CD4-positive, alpha-beta T cell treated with Interleukin-15 for 4 hours (primary cell): ENCODE measurements around the gene TBC1D9.
"Not testable (repeated sequence)": the region's sequence is repeated elsewhere in the genome, so short reads cannot be mapped to it uniquely, and the experiment has no call there.

Experiments
- DNase-seq: peaks from one replicate; pipeline ENCODE4 v3.0.0-alpha.2; 2020; ENCODE audit warnings: low spot score

Gene TBC1D9

DNA sequence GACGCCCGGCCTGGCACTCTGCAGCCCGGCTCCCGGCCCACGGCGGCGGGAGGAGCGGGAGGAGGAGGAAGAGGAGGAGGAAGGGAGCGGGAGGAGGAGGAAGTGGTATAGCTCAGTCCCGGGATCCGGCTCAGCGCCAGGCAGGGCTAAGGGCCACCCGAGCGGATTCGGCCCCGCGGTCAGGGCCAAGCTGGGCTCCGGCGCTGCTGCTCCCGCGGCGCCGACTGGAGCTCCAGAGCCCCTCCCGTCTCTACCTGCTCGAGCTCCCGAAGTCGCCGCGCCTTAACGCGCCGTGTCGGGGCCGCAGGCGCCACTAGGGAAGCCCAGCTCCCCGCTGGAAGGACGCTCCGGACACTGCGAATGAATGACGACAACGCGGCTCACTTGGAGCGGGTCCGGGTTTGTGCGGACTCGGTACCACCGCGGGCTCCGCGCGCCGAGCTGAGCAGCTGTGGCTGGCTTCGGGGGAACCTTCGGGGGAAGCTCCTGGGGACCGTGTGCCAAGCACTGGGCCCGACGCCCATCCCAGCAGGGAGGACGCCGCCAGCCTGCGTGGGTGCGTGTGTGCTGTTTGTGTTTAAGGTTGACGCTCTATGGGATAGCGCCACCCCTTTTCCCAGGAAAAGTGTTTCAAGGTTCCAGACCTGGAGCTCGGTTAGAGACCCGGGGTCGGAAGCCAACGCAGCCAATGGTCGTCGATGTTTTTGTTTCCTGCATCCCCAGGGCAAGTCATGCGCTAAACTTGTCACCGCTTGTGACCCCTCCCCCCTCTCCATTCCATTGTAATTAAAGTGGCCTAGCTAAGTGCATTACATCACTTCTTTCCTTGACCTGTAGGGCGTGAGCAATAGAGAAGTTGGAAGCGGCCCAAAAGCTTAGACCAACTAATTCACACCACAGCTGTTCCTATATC is at the start of gene TBC1D9:
TBC1D9 (minus strand) TSS at position 67 of the 913 bp plus-strand sequence. CDS start 340 bp downstream, outside the sequence.
- peak; percentile 10 for DNase-seq

DNA sequence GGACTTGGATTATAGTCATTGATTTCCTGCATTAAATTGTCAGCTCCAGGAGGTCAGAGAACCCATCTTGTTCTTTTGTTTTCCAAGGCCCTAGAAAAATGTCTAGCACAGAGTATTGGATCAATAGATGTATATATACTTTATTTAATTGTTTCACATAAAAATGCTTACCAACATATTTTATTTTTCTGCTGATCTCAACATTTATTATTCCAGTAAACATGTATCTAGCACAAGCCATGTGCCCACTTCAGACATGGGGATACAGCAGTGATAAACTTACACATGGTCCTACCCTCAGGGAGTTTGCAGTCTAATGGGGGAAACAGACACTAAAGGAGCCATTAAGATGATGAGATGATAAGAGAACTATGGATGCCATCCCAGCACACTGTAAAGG is 49.1 kb upstream of the TBC1D9 start:
- DNase-seq, result no peak

DNA sequence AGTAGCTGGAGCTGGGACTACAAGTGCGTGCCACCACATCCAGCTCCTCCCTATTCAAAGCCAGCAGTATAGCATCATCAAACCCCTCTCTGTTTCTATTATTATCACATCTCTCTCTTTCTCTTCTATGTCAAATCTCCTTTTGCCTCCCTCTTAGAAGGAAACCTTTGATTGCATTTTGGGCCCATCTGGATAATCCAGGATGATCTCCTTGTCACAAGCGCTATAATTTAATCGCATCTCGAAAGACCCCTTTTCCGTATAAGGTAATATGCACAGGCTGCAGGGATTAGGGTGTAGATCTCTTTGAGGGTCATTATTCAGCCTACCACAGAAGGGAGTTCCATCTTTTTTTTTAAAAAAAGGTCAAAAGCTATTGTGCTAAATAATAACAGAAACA is 46.4 kb upstream of the TBC1D9 start:
- DNase-seq, result no peak

DNA sequence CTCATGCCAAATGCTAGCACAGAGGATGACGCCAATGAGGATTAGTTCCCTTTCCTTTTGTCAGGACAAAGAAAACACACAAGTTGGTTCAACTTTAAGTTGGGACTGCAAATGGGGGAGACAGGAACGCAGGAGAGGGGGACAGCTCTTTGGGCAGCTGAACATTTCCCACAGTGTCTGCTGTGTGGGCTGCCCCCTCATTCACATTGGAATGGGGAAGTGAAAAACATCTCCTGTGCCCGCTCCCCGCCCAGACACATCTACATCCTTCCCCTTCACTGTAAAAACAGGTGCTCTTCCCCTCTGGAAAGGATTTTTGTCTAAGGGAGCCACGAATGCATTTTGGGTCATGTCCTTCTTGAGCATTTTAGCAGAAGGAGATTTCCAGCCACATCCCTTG is 44.5 kb upstream of the TBC1D9 start:
- no peak for DNase-seq

DNA sequence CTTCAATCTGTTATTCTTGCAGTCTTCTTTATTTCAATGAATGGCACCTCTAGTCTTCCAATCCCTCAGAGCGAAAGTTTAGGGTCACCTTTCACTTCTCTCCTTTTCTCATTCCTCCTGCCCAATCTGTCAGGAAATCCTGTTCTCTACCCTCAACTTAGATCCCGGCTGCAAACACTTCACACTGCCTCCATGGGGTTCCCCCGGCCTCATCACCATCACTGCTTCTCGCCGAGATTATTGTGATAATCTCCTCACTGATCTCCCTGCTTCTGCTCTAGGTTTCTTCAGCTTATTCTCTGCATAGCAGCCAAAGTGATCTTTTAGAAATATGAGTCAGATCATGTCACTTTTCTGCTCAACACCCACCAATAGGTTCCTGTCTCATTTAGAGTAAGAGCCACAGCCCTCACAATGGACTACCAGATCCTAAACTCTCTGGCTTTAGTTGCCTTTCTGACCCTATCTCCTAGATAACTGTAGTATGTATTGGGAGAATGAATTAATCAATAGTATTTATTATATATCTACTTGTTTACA is 43.6 kb upstream of the TBC1D9 start:
- no peak for DNase-seq

DNA sequence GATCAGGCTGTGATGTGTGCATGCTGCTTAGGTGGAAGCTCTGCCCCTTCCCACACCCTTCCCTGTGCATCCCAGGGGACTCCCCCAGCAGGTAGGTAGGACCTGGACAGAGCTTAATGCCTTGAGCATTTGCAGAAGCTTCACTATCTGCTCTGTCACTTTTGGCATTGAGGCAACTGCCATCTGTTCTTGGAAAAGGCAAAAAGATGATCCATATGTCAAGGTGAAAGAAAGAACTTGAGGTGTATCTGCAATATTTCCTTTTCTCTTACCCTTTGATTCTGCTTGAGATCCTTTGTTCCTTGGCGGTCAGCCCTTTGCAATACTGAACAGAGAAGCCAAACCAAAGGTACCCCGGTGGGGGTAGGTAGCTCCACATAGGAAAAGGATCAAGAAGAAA is 37.1 kb upstream of the TBC1D9 start:
- DNase-seq, result no peak

DNA sequence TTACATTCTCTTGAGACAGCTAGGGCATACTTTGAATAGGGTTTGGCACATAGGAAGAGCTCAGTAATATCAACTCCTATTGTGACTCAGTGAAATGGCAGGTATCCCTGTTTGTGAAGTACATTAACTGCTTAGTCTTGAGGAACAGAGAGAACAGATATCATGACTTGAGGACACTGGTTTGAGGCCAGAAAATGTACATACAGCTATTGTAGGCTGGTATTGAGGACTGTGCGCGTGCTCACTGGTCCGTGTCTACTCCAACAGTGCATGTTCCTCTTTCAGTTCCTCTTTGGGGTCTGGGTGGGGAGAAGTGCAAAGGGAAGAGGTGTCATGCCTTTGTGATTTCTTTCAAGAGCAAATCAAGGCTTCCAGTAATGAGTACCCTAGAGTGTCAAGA is 34.6 kb upstream of the TBC1D9 start:
- no peak for DNase-seq

DNA sequence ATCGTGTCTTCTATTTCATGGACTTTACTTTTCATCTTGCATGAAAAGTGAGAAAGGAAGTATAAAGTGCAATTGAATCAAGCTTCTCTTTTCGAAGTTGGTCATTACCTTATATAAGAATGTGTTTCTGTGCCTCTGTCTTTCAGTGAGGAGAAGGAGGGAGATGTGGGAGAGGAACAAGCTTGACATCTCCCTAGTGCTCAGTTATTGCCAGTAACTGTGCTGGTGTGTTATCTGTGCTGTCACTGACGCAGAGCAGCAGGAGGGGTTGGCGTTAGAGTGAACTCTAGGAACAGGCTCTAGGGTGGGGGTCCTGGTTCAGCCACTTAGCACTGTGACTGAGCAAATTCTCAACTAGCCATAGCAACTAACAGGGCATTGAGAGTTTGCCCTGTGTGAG is 34.0 kb upstream of the TBC1D9 start:
- no peak for DNase-seq

DNA sequence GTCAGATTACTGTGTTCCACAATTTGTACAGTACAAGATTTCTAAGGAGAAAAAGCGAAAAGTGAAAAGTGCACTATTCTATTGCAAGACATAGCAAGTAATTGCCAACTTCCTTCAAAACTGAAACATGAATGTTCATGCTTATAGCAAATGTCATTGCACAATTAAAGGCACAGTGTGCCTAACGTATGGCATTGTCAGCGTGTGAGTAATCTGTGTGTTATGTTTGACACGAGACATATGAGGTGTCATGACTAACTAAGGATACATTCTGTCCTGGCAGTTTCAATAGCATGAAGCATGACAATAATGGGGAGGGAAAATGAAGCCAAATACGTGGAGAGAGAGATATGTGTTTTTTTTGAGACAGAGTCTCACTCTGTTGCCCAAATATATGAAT is 33.6 kb upstream of the TBC1D9 start:
- DNase-seq, result no peak

DNA sequence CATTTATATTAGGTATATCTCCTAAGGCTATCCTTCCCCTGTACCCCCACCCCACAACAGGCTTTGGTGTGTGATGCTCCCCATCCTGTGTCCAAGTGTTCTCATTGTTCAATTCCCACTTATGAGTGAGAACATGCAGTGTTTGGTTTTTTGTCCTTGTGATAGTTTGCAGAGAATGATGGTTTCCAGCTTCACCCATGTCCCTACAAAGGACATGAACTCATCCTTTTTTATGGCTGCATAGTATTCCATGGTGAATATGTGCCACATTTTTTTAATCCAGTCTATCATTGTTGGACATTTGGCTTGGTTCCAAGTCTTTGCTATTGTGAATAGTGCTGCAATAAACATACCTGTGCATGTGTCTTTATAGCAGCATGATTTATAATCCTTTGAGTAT is 26.6 kb upstream of the TBC1D9 start:
- DNase-seq, result not testable (repeated sequence)

DNA sequence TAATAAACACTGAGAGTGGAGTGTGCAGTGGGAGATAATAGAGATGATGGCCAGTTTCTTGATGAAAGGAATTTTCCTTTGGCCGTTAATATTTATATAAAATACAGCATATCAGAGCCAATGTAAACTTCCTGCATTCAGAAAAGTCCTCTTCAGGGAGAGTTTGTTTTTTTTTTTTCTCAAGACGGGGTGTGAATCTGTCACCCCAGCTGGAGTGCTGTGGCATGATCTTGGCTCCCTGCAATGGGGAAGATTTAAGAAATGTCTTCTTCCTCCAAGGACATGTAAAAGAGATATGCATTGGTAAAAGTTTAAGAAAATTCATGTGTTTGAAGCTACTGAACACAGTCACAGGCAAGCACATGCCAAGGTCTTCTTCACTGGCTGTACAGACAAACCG is 25.4 kb upstream of the TBC1D9 start:
- no peak for DNase-seq

DNA sequence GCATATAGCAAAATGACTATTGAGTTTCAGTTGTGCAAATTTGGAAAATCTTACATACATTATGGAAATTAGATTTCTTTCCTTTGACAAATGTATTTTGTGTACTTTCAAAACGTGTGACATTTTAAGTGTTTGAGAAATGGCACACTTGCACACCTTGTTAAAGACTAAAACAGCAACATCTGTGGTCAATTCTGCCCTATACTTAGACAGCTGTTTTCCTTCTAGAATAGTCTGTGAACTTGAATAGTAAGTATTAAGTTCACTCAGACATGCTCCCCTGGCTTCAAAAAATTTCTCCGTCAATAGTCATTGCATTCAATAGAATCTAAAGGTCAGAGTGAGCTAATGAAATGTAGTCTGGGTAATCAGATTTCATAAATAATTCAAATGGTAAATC is 21.7 kb upstream of the TBC1D9 start:
- DNase-seq, result no peak

DNA sequence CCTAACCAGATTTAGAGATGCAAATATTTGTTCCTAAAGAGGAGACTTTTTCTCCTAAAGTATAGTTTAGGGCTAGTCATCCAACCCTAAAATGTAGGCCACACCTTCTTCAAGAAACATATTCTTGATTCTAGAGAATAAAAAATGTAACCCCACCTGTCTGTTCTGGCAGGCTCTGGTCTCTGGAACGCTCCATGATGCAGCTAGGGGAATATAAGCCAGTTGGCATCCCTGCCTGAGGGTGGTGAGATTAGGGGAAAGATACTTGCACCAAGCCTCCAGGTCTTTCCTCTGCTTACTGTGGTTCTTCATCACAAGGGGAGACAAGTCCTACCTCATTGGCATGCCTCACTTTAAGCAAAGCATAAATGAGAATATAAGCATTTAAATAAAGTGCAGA is 21.2 kb upstream of the TBC1D9 start:
- no peak for DNase-seq

DNA sequence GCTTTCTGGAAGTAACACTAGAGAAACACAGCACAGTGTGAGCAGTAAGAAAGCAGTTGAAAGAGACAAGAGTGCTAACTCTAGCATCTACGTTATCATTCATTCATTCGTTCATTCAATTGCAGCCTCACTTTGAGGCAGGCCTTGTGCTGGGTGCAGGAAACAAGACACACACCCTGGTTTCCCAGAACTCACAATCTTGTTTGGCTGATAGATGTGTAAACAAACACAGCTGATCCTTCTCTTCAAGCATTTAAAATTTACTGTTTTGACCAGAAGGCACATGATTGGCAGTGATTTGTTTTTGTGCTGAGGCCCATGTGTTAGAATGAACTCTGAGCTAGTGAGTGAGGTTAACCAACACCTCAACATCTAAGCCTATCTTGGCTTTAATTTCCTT is 20.4 kb upstream of the TBC1D9 start:
- no peak for DNase-seq

DNA sequence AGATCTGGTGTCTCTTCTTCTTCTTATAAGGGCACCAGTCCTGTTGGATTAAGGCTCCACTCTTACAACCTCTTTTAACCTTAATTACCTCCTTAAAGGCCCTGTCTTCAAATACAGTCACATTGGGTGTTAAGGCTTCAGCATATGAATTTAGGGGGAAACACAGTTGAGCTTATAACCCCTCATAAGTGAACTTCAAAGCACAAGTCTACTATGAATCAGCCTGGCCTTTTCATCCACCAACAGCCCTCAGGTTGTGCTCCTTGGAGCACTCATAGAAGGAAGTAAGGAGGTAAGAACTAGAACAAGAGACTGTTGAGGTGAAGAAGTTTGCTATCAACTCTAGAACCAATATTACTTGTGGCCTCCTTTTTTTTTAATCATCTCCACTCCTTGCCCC is 18.8 kb upstream of the TBC1D9 start:
- no peak for DNase-seq

DNA sequence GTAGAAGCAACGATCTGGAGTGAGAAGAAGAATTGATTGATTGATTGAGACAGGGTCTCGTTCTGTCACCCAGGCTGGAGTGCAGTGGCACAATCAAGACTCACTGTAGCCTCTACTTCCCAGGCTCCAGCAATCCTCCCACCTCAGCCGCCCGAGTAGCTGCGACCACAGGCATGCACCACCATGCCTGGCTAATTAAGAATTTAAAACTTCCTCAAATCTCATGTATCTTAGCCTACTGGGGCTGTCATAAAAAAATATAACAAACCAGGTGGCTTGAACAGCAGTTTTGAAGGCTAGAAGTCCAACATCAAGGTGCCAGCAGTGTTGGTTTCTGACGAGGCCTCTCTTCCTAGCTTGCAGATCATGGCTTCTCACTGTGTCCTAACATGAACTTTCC is 18.3 kb upstream of the TBC1D9 start:
- no peak for DNase-seq

DNA sequence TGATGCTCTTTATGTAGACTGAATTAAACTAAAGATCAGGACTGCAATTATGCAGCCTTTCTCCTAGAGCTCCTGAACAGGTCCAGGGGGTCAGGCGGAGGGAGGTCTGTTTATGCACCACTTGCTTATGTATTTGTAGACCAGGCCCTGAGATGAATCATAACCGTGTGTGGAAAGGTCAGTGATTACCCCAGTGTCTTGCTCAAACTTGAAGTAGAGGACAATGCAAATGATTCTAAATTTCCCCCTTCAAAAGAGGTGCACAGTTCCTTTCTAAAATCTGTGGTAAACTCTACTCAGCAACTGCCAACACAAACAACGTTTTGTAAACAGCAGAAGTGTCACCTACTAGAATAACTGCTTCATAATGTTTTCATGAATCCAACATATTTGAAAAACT is 13.0 kb upstream of the TBC1D9 start:
- DNase-seq, result no peak

DNA sequence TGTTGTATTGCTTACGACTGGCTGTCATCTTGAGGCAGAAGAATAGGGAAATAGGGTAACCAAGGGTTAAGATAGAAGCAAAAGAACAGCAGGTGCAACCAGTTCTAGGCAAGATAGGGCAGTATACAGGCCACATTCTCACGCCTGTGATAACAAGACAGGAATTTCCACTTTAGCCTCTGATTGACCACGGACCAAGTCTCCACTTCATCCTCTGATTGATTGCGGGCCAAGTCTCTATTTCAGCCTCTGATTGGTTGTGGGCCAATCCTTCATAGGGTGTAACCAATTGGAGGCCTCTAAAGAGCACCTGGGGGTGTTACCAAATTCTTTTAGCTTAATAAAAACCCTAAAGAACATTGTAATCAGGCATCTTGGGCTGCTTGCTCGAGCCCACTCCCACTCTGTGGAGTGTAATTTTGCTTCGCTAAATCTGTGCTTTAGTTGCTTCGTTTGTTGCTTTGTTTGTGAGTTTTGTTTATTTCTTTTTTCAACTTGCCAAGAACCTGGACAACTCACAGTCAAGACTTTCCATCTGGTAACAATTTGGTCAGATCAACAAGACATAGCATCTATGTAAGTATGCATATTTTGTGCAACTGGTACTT is 8.7 kb upstream of the TBC1D9 start:
- no peak for DNase-seq

DNA sequence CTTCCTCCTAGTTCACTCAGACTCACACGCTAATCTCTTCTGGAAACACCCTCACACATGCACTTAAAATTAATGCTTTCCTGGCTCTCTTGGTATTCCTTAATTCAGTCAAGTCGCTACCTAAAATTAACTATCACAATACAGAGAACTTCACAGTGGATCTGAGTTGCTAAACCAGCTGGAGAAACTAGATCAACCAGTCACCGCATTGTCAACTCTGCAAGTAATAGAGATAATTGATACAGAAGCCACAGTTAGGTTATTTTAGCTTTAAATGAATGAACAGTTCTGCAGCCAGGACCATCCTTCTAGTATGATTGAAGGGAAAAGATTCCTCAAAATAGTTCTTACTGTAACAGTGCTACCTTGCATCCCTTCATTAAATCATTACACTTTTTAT is 6.0 kb upstream of the TBC1D9 start:
- no peak for DNase-seq

DNA sequence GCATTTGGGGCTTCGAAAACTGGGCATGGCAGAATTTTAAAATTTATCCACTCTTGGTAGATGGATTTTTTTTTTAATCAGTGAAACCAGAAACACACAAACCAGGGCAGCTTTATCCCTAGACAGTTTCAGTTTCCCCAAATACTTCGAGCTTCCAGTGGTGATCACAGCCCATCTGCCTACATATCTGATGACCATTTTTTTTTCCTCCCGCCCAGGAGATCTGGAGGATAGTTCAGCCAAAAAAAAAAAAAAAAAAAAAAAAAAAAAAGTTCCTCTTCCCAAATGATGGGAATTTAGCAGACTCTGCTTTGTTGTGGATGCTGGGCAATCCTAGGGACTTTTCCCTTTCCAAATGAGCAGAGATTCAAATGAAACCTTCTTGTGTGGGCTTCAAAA is 1.0 kb upstream of the TBC1D9 start:
- no peak for DNase-seq

DNA sequence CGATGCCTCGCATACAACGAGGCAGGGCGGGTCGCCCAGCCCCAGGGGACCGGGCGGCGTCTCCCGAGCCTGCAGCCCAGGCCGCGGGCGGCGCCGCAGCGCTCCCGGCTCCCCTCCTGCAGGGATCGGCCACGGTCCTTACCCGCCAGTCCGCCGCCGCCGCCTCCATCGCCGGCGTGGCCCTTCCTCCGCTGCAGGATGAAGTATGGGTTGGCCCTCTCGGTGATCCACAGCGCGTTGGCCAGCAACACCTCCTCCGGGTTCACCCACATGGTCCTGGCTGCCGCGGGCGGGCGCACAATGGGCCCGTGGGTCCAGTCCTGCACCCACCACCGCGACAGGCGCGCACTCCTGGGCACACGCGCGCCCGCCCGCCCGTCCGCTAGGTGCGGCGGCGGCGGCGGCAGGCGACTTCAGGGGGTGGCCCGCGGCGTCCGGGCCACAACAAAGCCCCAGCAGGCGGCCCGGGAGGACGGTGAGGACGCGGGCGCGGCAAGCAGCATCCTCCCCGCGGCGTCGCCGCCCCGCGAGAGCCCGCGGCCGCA is 339 bp downstream of the TBC1D9 start:
- DNase-seq, result no peak

DNA sequence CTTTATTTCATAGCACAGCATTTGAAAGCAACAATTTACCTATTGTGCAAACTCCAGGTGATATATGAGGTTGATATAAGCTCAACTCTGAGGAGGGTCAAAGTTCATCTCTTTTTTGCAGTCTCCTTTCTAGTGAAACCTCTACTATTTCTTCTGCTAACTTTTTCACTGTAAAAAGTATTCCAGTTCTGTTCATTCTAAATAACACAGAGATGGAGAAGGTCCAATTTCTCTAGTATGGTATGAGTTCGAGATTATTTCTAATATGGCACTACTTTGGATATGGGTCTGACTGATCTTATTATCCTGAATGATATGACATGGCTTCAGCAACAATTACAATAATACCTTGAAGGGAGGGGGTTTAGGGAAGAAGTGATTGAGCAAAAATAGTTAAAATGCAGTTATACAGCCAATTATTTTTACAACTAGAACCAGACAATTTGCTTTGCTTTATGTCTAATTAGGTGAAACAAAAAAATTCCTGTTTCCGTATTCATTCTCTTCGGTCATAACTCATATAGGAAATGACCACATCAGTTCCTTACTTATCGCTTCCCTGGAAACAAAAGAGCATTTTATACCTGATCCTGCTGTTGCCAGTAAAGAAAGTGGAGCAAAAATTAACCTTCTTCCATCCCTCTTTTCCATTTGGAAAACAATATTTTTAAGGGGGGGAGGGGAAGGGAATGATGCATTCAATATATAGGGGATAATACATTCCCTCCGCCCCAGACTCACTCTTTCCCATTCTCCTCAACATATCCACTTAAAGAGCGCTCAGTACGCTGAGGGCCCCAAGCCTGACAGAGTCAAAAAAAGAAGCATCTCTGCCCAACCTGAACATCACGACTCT is 1.0 kb downstream of the TBC1D9 start:
- DNase-seq, result no peak
